OCI-LY1 (cell line): Measurements from ENCODE around the gene FARS2.

ENCODE experiments used
- H2AFZ ChIP-seq: fragments of 200-600 bp; sonication (generic), shearing (Covaris generic); 2 replicates; pipeline ENCODE4 v1.6.0; 2014; ENCODE audit warnings: antibody characterized with exemption, mild to moderate bottlenecking, low read length
- H3F3A ChIP-seq: fragments of 200-600 bp; sonication (generic), shearing (Covaris generic); 2 replicates; pipeline ENCODE4 v1.6.0; 2014; ENCODE audit warnings: mild to moderate bottlenecking, antibody characterized with exemption, low read length, moderate library complexity; ENCODE audit not compliant: insufficient read depth
- H3K27ac ChIP-seq: fragments of 200-600 bp; sonication (generic); 2 replicates; pipeline ENCODE4 v1.5.1; 2014; ENCODE audit warnings: low read length, mixed run types, mild to moderate bottlenecking, low read depth; ENCODE audit not compliant: poor library complexity, severe bottlenecking
- H3K27me3 ChIP-seq: fragments of 200-600 bp; sonication (generic); 2 replicates; pipeline ENCODE4 v1.6.0; 2014; ENCODE audit warnings: antibody characterized with exemption, mild to moderate bottlenecking, low read length, moderate library complexity; ENCODE audit not compliant: insufficient read depth
- H3K36me3 ChIP-seq: fragments of 200-600 bp; sonication (generic); 2 replicates; pipeline ENCODE4 v1.6.1; 2014; ENCODE audit warnings: mild to moderate bottlenecking, antibody characterized with exemption, low read length, moderate library complexity, mixed read lengths; ENCODE audit not compliant: insufficient read depth
- H3K4me1 ChIP-seq: fragments of 200-600 bp; sonication (generic); 2 replicates; pipeline ENCODE4 v1.5.1; 2014; ENCODE audit warnings: mild to moderate bottlenecking, low read length, moderate library complexity; ENCODE audit not compliant: insufficient read depth, severe bottlenecking
- H3K4me2 ChIP-seq: fragments of 200-600 bp; sonication (generic), shearing (Covaris generic); 2 replicates; pipeline ENCODE4 v1.6.1; 2014; ENCODE audit warnings: low read length
- H3K4me3 ChIP-seq: fragments of 200-600 bp; sonication (generic); 2 replicates; pipeline ENCODE4 v1.5.1; 2014; ENCODE audit warnings: low read length, low read depth, mild to moderate bottlenecking, mixed read lengths; ENCODE audit not compliant: poor library complexity, severe bottlenecking
- H3K79me2 ChIP-seq: fragments of 200-600 bp; shearing (Covaris generic); 2 replicates; pipeline ENCODE4 v1.6.1; 2016; ENCODE audit warnings: mixed run types, low read length, mixed read lengths; ENCODE audit not compliant: insufficient read depth
- H3K9ac ChIP-seq: fragments of 200-600 bp; sonication (generic), shearing (Covaris generic); 2 replicates; pipeline ENCODE4 v1.6.1; 2014; ENCODE audit warnings: mild to moderate bottlenecking, low read length, mixed read lengths
- H3K9me2 ChIP-seq: fragments of 200-600 bp; sonication (generic), shearing (Covaris generic); 2 replicates; pipeline ENCODE4 v1.6.1; 2014; ENCODE audit warnings: low read depth, mild to moderate bottlenecking, low read length, mixed read lengths
- H3K9me3 ChIP-seq: fragments of 200-600 bp; shearing (Covaris generic); 2 replicates; pipeline ENCODE4 v1.6.1; 2014; ENCODE audit warnings: low read length, mixed read lengths
- H4K20me1 ChIP-seq: fragments of 200-600 bp; sonication (generic), shearing (Covaris generic); 2 replicates; pipeline ENCODE4 v1.6.0; 2016; ENCODE audit warnings: mild to moderate bottlenecking, low read length; ENCODE audit not compliant: insufficient read depth
- EZH2 ChIP-seq: fragments of 200-600 bp; sonication (generic), shearing (Covaris generic); IDR thresholded peaks from 2 replicates; pipeline ENCODE4 v1.8.0; 2017; ENCODE audit warnings: borderline replicate concordance, mixed run types, mild to moderate bottlenecking, antibody characterized with exemption, low read length, moderate library complexity, mixed read lengths
- TF ChIP-seq, protein P1 (sequence below): fragments of 200-600 bp; sonication (generic), shearing (Covaris generic); IDR thresholded peaks from 2 replicates; pipeline ENCODE4 v1.5.1; 2017; ENCODE audit warnings: mild to moderate bottlenecking, antibody characterized with exemption, low read length, moderate library complexity, mixed read lengths

The FARS2 gene

DNA sequence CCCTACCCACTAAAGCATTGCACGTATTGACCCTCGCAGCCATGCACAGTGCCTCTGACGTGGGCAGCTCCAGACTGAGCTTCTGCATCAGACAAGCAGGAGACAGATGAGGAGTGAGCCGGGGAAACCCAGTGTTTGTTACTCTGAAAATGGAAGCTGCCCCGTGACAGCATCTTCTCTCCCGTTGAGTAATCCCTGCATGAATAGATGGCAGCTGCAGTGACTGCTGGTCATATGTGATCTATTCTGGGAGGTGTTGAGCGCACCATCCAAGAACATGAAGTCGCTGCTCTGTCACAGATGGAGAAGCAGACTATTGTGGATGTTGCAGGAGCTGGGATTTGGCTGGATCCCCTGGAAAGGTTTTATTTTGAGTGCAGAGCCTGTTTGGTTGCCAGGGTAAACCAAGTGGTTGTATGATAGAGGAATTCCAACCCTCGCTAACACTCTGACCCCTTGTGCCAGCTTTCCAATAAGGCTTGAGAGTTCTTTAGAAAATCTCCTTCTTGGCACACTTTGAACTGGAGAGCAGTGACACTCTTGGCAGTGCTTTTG is 503.2 kb downstream of the FARS2 start:
- no peaks in the 10 kb centered on the region for H3K79me2 ChIP-seq
- H3K9ac ChIP-seq: no peak overlapping the region; the same call in 1 of the 2 replicates
- no peaks in the 10 kb centered on the region for H3F3A ChIP-seq
- H3K4me2 ChIP-seq: peak overlapping the region; percentile 30; the same call in 1 of the 2 replicates
- no peaks in the 10 kb centered on the region for H3K27me3 ChIP-seq
- H3K36me3 ChIP-seq: no peaks in the 10 kb centered on the region
- no peak overlapping the region for H3K4me3 ChIP-seq
- no peak overlapping the region for H2AFZ ChIP-seq
- H3K9me3 ChIP-seq: no peaks in the 10 kb centered on the region; the same call in 1 of the 2 replicates
- H3K4me1 ChIP-seq: peaks cover 29% of the 10 kb centered on the region
- no peak overlapping the region for H3K27ac ChIP-seq
- TF ChIP-seq EZH2: no peak
- TF ChIP-seq, protein P1, sequence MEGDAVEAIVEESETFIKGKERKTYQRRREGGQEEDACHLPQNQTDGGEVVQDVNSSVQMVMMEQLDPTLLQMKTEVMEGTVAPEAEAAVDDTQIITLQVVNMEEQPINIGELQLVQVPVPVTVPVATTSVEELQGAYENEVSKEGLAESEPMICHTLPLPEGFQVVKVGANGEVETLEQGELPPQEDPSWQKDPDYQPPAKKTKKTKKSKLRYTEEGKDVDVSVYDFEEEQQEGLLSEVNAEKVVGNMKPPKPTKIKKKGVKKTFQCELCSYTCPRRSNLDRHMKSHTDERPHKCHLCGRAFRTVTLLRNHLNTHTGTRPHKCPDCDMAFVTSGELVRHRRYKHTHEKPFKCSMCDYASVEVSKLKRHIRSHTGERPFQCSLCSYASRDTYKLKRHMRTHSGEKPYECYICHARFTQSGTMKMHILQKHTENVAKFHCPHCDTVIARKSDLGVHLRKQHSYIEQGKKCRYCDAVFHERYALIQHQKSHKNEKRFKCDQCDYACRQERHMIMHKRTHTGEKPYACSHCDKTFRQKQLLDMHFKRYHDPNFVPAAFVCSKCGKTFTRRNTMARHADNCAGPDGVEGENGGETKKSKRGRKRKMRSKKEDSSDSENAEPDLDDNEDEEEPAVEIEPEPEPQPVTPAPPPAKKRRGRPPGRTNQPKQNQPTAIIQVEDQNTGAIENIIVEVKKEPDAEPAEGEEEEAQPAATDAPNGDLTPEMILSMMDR: no peak
- H4K20me1 ChIP-seq: no peaks in the 10 kb centered on the region
- H3K9me2 ChIP-seq: no peaks in the 10 kb centered on the region

DNA sequence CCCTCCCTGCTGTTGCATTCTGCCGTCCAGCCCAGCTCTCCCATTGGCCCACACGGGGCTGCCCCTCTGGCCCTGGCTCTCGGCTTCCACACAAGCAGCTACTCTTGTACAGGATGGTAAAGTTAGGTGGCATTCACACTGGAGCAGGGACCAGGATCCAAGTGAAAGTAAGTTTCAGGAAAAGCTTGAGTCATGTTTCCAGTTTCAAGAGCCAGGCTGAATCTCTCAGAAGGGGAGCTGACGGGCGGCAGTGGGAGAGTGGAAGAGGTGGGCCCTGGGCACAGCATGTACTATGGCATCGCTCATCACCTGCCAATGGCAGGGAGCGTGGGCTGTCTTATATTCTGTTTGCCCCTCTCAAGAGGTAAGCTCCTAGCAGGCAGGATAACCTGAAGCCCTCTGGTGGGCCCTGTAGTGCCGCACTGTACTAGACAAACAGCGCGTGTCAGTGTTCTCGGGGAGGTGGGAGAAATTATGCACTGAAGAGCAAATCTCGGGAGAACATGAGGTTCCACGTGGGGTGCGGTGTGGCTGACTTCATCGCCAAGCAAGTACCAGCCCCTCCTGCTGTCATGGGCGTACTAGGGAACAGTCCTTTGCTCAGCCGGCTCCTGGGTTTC is 503.9 kb downstream of the FARS2 start:
- Histone ChIP-seq H3F3A (no peaks in the 10 kb centered on the region), H3K79me2 (no peaks in the 10 kb centered on the region), H3K36me3 (no peaks in the 10 kb centered on the region), H3K27me3 (no peaks in the 10 kb centered on the region), H4K20me1 (no peaks in the 10 kb centered on the region), H2AFZ (no peak overlapping the region), H3K9me3 (no peaks in the 10 kb centered on the region; the same call in 1 of the 2 replicates), H3K4me2 (no peak overlapping the region), H3K4me3 (no peak overlapping the region), H3K4me1 (peaks cover 34% of the 10 kb centered on the region), H3K9me2 (no peaks in the 10 kb centered on the region), H3K27ac (no peak overlapping the region), H3K9ac (no peak overlapping the region)
- TF ChIP-seq, protein P1: no peak
- no peak for TF ChIP-seq EZH2

DNA sequence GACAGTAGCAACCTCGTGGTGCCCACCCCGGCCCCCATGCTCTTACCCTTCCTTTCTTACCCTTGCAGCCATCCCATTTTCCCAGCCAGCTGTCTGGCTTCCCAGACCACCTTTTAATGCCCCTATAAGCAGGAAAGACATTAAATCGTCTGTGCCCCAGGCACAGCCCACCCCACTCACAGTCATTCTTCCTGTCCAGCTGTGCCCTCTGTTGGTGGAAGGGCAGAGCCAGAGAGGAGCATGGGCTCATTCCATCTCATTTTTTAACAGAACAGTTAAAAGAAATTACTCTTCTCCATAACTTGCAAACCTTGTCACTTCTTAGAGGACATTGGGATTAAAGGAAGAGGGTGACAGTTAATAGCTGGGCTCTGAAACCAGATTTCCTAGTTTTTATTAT is 504.9 kb downstream of the FARS2 start:
- Histone ChIP-seq H3K9ac (no peak overlapping the region), H3K79me2 (no peaks in the 10 kb centered on the region), H3K4me1 (peaks cover 34% of the 10 kb centered on the region), H3K4me3 (no peak overlapping the region), H3K27me3 (no peaks in the 10 kb centered on the region), H3K27ac (no peak overlapping the region), H2AFZ (no peak overlapping the region), H3K9me2 (no peaks in the 10 kb centered on the region), H3F3A (no peaks in the 10 kb centered on the region), H3K9me3 (no peaks in the 10 kb centered on the region; the same call in 1 of the 2 replicates), H3K36me3 (no peaks in the 10 kb centered on the region), H4K20me1 (no peaks in the 10 kb centered on the region), H3K4me2 (no peak overlapping the region)
- TF ChIP-seq EZH2: no peak
- TF ChIP-seq, protein P1: peak; percentile 76
